Mesothelial cell of epicardium (in vitro differentiated cells): ENCODE data around the gene COL13A1. TPM values are rescaled to one million over a fixed set of nuclear protein-coding genes. Genes with fewer than 3 reads are reported as not detected.
A peak's percentile ranks its signal among the peaks of the same experiment; 100 is the strongest.

Experiments used
- DNase-seq, 2 experiments: peaks; one replicate each; pipeline ENCODE4 v3.0.0; 2021; ENCODE audit warnings: low spot score in 2 of 2; ENCODE audit not compliant: unreplicated experiment in 2 of 2
- H3K27ac Mint-ChIP-seq: 2 replicates; pipeline ENCODE4 v1.8.0; 2021; ENCODE audit warnings: mixed read lengths
- H3K27me3 Mint-ChIP-seq: 2 replicates; pipeline ENCODE4 v1.8.0; 2021; ENCODE audit warnings: low read depth, mixed read lengths
- H3K36me3 Mint-ChIP-seq: 2 replicates; pipeline ENCODE4 v1.8.0; 2021; ENCODE audit warnings: mixed read lengths
- H3K4me1 Mint-ChIP-seq: 2 replicates; pipeline ENCODE4 v1.8.0; 2021; ENCODE audit warnings: mixed read lengths
- H3K4me3 Mint-ChIP-seq: 2 replicates; pipeline ENCODE4 v1.8.0; 2021; ENCODE audit warnings: mild to moderate bottlenecking, moderate library complexity, mixed read lengths
- H3K9me3 Mint-ChIP-seq: 2 replicates; pipeline ENCODE4 v1.8.0; 2021; ENCODE audit warnings: mixed read lengths
- CTCF ChIP-seq: fragments of 200-600 bp; sonication (generic); IDR thresholded peaks from one replicate; pipeline ENCODE4 v1.5.0; 2021; ENCODE audit warnings: antibody characterized with exemption; ENCODE audit not compliant: unreplicated experiment
- total RNA-seq: library from RNA; stranded (reverse); gene quantifications from 3 replicates; pipeline ENCODE4 v1.2.1, GENCODE V29; 2021

COL13A1 gene
- total RNA-seq, 1 donor from 2014 or later: 14.4 TPM

GRCh38 chr10:69901628-69902505, 100.2 kb downstream of the COL13A1 start:
- DNase-seq: peak; percentile 40 to 55
- peak; percentile 56 for TF ChIP-seq CTCF
- Mint-ChIP-seq H3K9me3 (no peaks in the 10 kb centered on the region), H3K36me3 (no peaks in the 10 kb centered on the region), H3K27me3 (no peaks in the 10 kb centered on the region), H3K4me3 (no peak overlapping the region), H3K27ac (peak overlapping the region; percentile 64), H3K4me1 (peaks cover 14% of the 10 kb centered on the region)

DNA sequence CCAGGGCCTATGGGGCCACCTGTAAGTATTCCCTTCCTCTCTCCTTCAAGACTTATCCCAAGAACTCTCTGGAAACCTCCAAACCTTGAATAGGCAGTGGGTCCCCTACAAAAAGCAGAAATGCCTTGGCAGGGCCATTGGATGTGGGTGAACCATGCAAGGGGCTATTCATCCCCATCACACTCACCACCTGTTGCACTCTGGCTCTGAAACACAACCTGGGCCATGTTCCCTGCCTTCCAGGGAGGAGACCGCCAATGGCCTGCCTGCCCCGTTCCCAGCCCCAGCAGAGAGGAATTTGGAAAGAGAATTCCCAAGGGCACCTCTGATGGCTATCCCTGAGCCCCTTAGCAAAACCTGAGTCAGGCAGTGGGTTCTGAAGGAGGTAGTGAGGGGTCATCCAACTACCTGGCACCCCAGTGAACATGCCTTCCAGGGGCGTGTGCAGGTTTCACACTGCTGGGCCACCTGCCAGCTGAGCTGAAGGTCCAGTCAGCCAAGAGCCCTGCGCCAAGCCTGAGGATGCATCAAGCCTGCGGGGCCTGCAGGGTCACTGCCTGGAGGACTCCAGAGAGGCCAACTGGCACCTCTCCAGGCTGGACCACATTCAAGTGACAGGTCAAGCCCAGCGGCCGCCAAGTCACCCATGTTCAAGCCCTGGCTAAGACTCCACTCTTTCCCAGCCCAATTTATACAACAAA, 101.3 kb downstream of the COL13A1 start:
- no peaks in the 10 kb centered on the region for H3K36me3 Mint-ChIP-seq
- H3K4me1 Mint-ChIP-seq: peaks cover 14% of the 10 kb centered on the region
- TF ChIP-seq CTCF: no peak
- no peaks in the 10 kb centered on the region for H3K9me3 Mint-ChIP-seq
- DNase-seq: no peak
- no peak overlapping the region for H3K4me3 Mint-ChIP-seq
- H3K27me3 Mint-ChIP-seq: no peaks in the 10 kb centered on the region
- H3K27ac Mint-ChIP-seq: no peak overlapping the region

- no peaks in the 10 kb centered on the region for H3K9me3 Mint-ChIP-seq
- H3K36me3 Mint-ChIP-seq: no peaks in the 10 kb centered on the region
These were observed 102.8 kb downstream of the COL13A1 start for GRCh38 chr10:69904533-69904932.

DNA sequence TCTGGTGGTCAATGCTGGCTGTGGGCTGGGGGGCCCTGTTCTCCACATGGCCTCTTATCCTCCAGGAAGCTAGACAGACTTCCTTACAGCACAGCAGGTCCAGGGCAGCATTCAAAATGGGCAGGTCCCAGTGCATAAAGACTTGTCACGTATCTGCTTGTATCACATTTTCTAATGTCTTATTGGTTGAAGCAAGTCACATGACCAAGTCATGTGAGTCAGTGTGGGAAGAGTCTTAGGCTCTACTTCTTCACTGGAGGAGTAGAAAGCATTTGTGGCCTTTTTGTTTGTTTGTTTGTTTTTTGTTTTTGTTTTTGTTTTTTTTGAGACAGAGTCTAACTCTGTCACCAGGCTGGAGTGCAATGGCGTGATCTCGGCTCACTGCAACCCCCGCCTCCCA, 104.7 kb downstream of the COL13A1 start:
- TF ChIP-seq CTCF: no peak
- Mint-ChIP-seq H3K9me3 (no peaks in the 10 kb centered on the region), H3K27me3 (peaks cover 3% of the 10 kb centered on the region), H3K36me3 (no peaks in the 10 kb centered on the region), H3K4me1 (peaks cover 9% of the 10 kb centered on the region), H3K4me3 (no peak overlapping the region), H3K27ac (no peak overlapping the region)
- no peak for DNase-seq

More at GRCh38 chr10:69904533-69904932, 102.8 kb downstream of the COL13A1 start:
- no peak for DNase-seq
- H3K4me1 Mint-ChIP-seq: peaks cover 10% of the 10 kb centered on the region
- no peak overlapping the region for H3K4me3 Mint-ChIP-seq
- no peak for TF ChIP-seq CTCF
- no peak overlapping the region for H3K27ac Mint-ChIP-seq
- peaks cover 3% of the 10 kb centered on the region for H3K27me3 Mint-ChIP-seq

GRCh38 chr10:69907517-69907916, 105.8 kb downstream of the COL13A1 start:
- Mint-ChIP-seq H3K36me3 (no peaks in the 10 kb centered on the region), H3K4me3 (no peak overlapping the region), H3K9me3 (no peaks in the 10 kb centered on the region)

More at GRCh38 chr10:69907517-69907916, 105.8 kb downstream of the COL13A1 start:
- peaks cover 10% of the 10 kb centered on the region for H3K4me1 Mint-ChIP-seq
- peaks cover 3% of the 10 kb centered on the region for H3K27me3 Mint-ChIP-seq
- TF ChIP-seq CTCF: no peak
- H3K27ac Mint-ChIP-seq: no peak overlapping the region
- no peak for DNase-seq
